Measurements from ENCODE around the gene CTNNA1.
"Not testable (repeated sequence)": the region's sequence is repeated elsewhere in the genome, so short reads cannot be mapped to it uniquely, and the experiment has no call there.

CTNNA1 gene

DNA sequence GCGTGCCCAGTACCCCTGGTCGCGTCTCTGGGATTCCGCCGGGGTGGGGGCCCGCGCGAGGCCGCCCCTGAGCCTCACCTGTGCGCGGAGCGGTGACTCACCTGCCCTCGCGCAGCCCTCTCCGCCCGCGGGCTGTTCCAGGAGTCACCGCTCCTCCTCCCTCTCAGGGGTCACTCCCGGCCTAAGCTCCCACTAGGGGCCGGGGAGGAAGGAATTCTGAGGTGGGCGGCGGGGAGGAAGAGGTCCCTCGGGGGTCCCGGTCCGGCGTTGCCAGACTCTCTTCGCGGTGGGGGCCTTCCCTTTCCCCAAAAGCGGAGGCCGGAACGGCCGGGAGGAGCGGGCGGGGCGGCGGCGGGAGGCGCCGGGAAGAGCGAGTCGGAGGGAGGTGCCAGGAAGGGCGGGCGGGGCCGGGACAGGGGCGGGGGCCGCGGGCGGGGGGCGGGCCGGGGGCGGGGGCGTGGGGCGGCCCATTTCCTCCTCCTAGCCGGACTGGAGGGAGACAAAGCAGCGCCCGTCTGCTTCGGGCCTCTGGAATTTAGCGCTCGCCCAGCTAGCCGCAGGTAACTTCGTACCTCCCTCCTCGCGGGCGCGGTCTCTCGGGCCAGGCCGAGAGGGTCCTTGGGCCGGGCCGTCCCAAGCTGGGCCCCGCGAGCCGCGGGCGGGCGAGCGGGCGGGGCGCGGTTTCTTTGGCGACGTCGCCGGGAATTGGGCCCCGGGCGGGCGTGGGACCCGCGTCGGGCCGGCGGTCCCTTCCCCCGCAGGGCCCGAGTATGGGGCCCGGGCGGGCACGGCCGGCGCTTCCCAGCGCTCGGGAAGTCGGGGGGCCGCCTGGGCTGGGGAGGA, at the start of gene CTNNA1:
Gene CTNNA1, plus strand, starts transcription at position 475 of the 843 bp plus-strand sequence. CDS start 28,500 bp downstream, outside the sequence.
- peak in 53 of 56 donors; percentile 18 to 82 (median 59) for DNase-seq

- DNase-seq: not testable (repeated sequence)
Observed at GRCh38 chr5:138703777-138704176, 49.4 kb upstream of the CTNNA1 start.

DNA sequence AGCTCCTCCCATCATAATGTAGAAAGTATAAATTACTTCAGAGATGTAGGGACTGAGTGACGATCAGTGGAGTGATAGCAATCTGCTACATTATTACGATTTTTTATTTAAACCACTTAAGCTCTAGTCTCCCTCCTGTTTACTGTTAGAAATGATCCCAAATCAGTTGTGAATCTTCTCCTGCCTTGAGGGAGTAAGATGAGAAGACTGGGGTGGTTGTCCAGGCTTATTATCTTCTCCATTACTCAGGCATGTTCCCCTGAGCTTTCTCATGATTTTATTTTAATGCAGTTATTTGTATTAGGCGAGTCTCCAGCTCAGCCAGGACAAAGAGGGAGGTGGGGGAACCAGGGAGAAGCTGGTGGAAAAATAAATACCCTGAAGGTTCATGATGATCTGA, 48.2 kb upstream of the CTNNA1 start:
- no peak for DNase-seq

- DNase-seq: no peak
Observed at GRCh38 chr5:138705567-138705966, 47.7 kb upstream of the CTNNA1 start.

- peak in 1 of 56 donors; percentile 7 for DNase-seq
Observed at GRCh38 chr5:138706655-138707480, 46.4 kb upstream of the CTNNA1 start.

DNA sequence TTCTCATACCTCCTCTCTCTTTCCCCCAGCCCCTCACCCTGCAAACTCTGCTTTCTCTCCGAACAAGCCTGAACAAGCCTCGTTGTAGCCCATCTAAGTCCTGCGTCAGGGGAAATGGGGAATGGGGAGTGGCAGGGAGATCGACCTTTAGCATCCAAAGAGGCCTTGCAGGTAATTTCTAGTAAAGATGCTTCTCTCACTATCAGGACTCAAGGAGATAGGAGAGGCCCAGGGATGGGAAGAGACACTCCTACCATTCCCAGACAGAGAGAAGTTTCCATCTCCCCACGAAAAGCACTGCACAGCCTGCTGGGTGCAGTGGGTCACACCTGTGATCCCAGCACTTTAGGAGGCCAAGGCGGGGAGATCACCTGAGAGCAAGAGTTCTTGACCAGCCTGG, 44.4 kb upstream of the CTNNA1 start:
- no peak for DNase-seq

DNA sequence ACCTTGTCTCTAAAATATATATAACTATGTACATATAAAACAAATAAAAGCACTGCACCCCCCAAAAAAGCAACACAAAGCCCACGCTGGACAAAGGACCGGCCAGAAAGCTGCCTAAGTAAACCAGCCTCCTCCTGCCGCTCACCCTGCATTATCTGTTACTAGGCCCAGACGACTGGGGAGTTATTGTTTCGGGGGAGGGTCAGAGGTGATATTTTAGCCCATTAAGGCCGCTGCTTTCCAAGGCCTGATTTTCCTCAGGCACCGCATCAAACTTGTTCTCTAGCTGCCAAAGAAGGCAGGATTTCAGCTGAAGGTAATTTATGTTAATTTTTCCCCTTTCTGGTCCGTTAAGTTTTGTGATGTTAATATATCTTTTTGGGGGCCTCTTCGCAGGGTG, 44.0 kb upstream of the CTNNA1 start:
- DNase-seq: no peak

GRCh38 chr5:138711087-138711486, 42.1 kb upstream of the CTNNA1 start:
- DNase-seq: no peak

DNA sequence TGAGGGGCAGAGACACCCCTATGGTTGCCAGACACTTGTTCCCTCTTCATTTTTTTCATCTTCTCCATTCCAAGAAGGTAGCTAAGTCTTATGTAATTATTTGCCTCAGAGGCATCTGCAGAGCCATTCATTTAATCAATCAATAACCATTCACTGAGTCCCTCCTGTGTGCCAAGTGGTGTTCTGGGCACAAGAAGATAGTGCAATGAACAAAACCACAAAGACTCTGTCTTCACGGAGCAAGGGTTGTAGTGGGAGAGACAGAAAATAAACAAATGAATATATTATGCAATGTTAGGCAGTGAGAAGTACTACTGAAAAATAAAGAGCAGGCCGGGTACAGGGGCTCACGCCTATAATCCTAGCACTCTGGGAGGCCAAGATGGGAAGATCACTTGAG, 41.4 kb upstream of the CTNNA1 start:
- no peak for DNase-seq

- no peak for DNase-seq
Observed at GRCh38 chr5:138712324-138712723, 40.9 kb upstream of the CTNNA1 start.

GRCh38 chr5:138712791-138713190, 40.4 kb upstream of the CTNNA1 start:
- no peak for DNase-seq

- DNase-seq: no peak
Observed at GRCh38 chr5:138713247-138713646, 40.0 kb upstream of the CTNNA1 start.

- no peak for DNase-seq
Observed at GRCh38 chr5:138714694-138715093, 38.5 kb upstream of the CTNNA1 start.

DNA sequence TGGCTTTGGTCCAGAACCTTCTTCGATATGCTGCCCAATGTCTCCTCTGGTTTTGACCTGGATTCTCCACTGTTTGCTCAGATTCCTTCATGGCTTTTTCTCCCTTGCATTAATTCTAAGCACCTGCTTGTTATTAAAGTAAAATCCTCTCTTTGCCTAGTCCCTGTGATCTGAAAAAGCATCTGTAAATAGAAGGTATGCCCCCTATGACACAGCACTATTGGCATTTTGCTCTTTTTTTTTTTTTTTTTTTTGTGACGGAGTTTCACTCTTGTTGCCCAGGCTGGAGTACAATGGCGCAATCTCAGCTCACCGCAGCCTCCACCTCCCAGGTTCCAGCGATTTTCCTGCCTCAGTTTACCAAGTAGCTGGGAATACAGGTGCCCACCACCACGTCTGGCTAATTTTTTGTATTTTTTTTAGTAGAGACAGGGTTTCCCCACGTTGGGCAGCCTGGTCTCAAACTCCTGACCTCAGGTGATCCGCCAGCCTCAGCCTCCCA, 37.2 kb upstream of the CTNNA1 start:
- not testable (repeated sequence) for DNase-seq

GRCh38 chr5:138716456-138716924, 36.7 kb upstream of the CTNNA1 start:
- no peak for DNase-seq

GRCh38 chr5:138717399-138717798, 35.8 kb upstream of the CTNNA1 start:
- no peak for DNase-seq

DNA sequence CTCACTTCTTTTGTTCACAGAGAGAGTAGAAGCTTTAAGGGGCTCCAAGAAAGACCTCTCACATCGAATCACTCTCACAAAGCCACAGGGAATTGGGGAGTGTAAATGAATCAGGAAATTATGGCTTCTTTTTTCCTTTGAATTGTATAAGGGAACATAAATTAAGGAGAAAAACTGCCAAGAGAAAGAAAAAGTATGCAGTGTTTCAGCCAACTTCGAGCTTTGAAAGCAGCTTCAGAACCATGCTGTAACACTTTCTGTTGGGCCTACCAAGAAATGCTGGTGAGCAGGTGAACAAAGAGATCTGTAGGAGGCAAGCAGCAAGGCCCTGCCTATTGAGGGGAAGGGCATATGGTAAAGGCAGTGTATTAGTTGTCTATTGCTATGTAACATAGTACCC, 33.4 kb upstream of the CTNNA1 start:
- no peak for DNase-seq

GRCh38 chr5:138720840-138721239, 32.4 kb upstream of the CTNNA1 start:
- DNase-seq: no peak

GRCh38 chr5:138721979-138722378, 31.2 kb upstream of the CTNNA1 start:
- DNase-seq: no peak

- DNase-seq: no peak
Observed at GRCh38 chr5:138722544-138723177, 30.6 kb upstream of the CTNNA1 start.

DNA sequence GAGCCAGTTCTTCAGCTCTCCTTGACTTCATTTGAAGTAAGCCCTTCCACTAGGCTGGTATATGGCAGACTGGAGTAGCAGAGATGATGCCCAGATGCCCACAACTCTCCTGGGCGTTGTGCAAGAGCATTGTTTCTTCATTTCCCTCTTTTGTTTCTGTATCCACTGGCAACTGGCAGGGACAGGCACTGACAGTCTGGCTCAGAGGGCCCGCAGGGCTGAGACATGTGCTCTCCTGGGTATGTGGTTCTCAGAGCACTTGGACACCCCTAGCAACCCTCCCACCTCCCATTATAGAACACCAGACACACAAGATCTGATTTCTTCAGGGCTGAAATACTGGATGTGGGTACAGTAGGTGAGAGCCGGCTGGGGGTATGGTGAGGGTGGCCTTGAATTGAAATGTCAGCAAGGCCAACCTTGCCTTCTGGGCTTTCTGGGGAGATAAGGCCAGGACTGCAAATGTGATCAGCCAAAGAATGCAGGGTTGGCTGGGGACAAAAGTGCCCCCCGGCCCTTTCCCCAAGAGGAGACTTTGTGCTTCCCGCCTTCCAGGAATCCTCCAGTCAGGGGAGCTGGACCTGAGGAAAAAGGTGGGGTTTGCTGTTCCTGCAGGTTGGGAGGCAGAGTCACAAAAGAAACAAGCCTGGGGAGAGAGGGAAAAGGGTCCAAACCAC, 28.6 kb upstream of the CTNNA1 start:
- DNase-seq: peak in 6 of 56 donors; percentile 4 to 23 (median 14)
